Activated CD8-positive, alpha-beta memory T cell treated with anti-CD3 and anti-CD28 coated beads for 36 hours (primary cell): Measurements from ENCODE around the gene ACOXL. TPM values are rescaled to one million over a fixed set of nuclear protein-coding genes. Genes with fewer than 3 reads are reported as not detected.

Experiments
- CTCF ChIA-PET: fragments of 350-600 bp; sonication (Branson Sonifier 250); formaldehyde crosslinking; loops from one replicate; lab custom pipeline; 2021; ENCODE audit warnings: antibody characterized with exemption; lab: Charles Lee
- POLR2A ChIA-PET: fragments of 350-600 bp; sonication (Branson Sonifier 250); formaldehyde crosslinking; loops from one replicate; lab custom pipeline; 2021; ENCODE audit warnings: antibody characterized with exemption; lab: Charles Lee
- total RNA-seq, 2 experiments: library from RNA; stranded (reverse); gene quantifications; one replicate each; pipeline ENCODE4 v1.2.3, GENCODE V29; 2021

Gene ACOXL
- total RNA-seq, 2 experiments from 2014 or later, result 0.23 to 0.30 TPM

- CTCF ChIA-PET, result no interaction called here
- POLR2A ChIA-PET, result no interaction called here
These were observed 105.4 kb downstream of the ACOXL start for GRCh38 chr2:110837446-110838409.

GRCh38 chr2:110838657-110839384 is 106.4 kb downstream of the ACOXL start:
- ChIA-PET POLR2A (no interaction called here), CTCF (no interaction called here)

GRCh38 chr2:110840508-110840907 is 108.1 kb downstream of the ACOXL start:
- CTCF ChIA-PET, result interaction anchor here (1.3 to 1.5 kb wide), 2 partner anchors 18 to 29 kb away, joined by 3 to 4 read pairs; no protein-coding TSS in a partner anchor
- POLR2A ChIA-PET, result no interaction called here

- ChIA-PET POLR2A (no interaction called here), CTCF (interaction anchor here (1.6 kb wide), 1 partner anchor 30 kb away, joined by 4 read pairs; no protein-coding TSS in a partner anchor)
These were observed 109.7 kb downstream of the ACOXL start for GRCh38 chr2:110842048-110842447.

GRCh38 chr2:110843496-110843895 is 111.1 kb downstream of the ACOXL start:
- POLR2A ChIA-PET, result no interaction called here
- CTCF ChIA-PET, result interaction anchor here (1.9 kb wide), 1 partner anchor 10 kb away, joined by 8 read pairs; no protein-coding TSS in a partner anchor

GRCh38 chr2:110843959-110844510 is 111.7 kb downstream of the ACOXL start:
- POLR2A ChIA-PET, result interaction anchor here (0.7 kb wide), 1 partner anchor 34 kb away, joined by 6 read pairs; no protein-coding TSS in a partner anchor
- CTCF ChIA-PET, result interaction anchor here (0.7 to 1.9 kb wide), 2 partner anchors 9 to 172 kb away, joined by 3 to 8 read pairs; no protein-coding TSS in a partner anchor

GRCh38 chr2:110847651-110848050 is 115.3 kb downstream of the ACOXL start:
- ChIA-PET CTCF (interaction anchor here (0.9 to 2.3 kb wide), 3 partner anchors 11 to 35 kb away, joined by 3 to 10 read pairs (median 5); no protein-coding TSS in a partner anchor), POLR2A (interaction anchor here (1.9 kb wide), 1 partner anchor 11 kb away, joined by 11 read pairs; no protein-coding TSS in a partner anchor)

- CTCF ChIA-PET, result interaction anchor here (0.9 to 2.3 kb wide), 2 partner anchors 10 to 16 kb away, joined by 3 to 10 read pairs; no protein-coding TSS in a partner anchor
- POLR2A ChIA-PET, result no interaction called here
These were observed 115.7 kb downstream of the ACOXL start for GRCh38 chr2:110848071-110848470.

- CTCF ChIA-PET, result no interaction called here
- POLR2A ChIA-PET, result no interaction called here
These were observed 116.2 kb downstream of the ACOXL start for GRCh38 chr2:110848519-110849030.

- CTCF ChIA-PET, result no interaction called here
- POLR2A ChIA-PET, result interaction anchor here (0.6 kb wide), 1 partner anchor 178 kb away, joined by 3 read pairs; no protein-coding TSS in a partner anchor
These were observed 119.2 kb downstream of the ACOXL start for GRCh38 chr2:110851531-110851930.

GRCh38 chr2:110852051-110852450 is 119.7 kb downstream of the ACOXL start:
- POLR2A ChIA-PET, result interaction anchor here (0.6 kb wide), 1 partner anchor 178 kb away, joined by 3 read pairs; no protein-coding TSS in a partner anchor

GRCh38 chr2:110852541-110853263 is 120.3 kb downstream of the ACOXL start:
- POLR2A ChIA-PET, result no interaction called here
- CTCF ChIA-PET, result interaction anchor here (0.6 to 4.0 kb wide), 6 partner anchors 9 to 215 kb away, joined by 4 to 22 read pairs (median 7); no protein-coding TSS in a partner anchor

More at GRCh38 chr2:110852051-110852450, 119.7 kb downstream of the ACOXL start:
- CTCF ChIA-PET, result interaction anchor here (2.2 to 4.0 kb wide), 3 partner anchors 9 to 39 kb away, joined by 8 to 22 read pairs (median 13); no protein-coding TSS in a partner anchor

- POLR2A ChIA-PET, result interaction anchor here (0.6 kb wide), 1 partner anchor 1079 kb away, joined by 5 read pairs; no protein-coding TSS in a partner anchor
- CTCF ChIA-PET, result interaction anchor here (0.6 to 4.0 kb wide), 9 partner anchors 8 to 814 kb away, joined by 4 to 22 read pairs (median 5); no protein-coding TSS in a partner anchor
These were observed 121.1 kb downstream of the ACOXL start for GRCh38 chr2:110853516-110853915.

- CTCF ChIA-PET, result interaction anchor here (0.6 to 4.0 kb wide), 7 partner anchors 8 to 813 kb away, joined by 4 to 22 read pairs (median 5); no protein-coding TSS in a partner anchor
- POLR2A ChIA-PET, result interaction anchor here (0.6 kb wide), 1 partner anchor 1078 kb away, joined by 5 read pairs; no protein-coding TSS in a partner anchor
These were observed 121.6 kb downstream of the ACOXL start for GRCh38 chr2:110853948-110854347.

- ChIA-PET CTCF (interaction anchor here (0.6 to 4.0 kb wide), 6 partner anchors 11 to 813 kb away, joined by 3 to 22 read pairs (median 6); no protein-coding TSS in a partner anchor), POLR2A (interaction anchor here (0.6 kb wide), 1 partner anchor 1078 kb away, joined by 5 read pairs; no protein-coding TSS in a partner anchor)
These were observed 122.1 kb downstream of the ACOXL start for GRCh38 chr2:110854355-110855081.

- POLR2A ChIA-PET, result interaction anchor here (0.5 kb wide), 1 partner anchor 204 kb away, joined by 8 read pairs; no protein-coding TSS in a partner anchor
- CTCF ChIA-PET, result interaction anchor here (4.0 kb wide), 1 partner anchor 9 kb away, joined by 22 read pairs; no protein-coding TSS in a partner anchor
These were observed 123.5 kb downstream of the ACOXL start for GRCh38 chr2:110855841-110856240.
